NCI-H2227 (cell line): ENCODE results near the gene HOXA10.

Experiments
- DNase-seq: peaks from one replicate; lab custom pipeline; 2025; ENCODE audit not compliant: unreplicated experiment; lab: John Stamatoyannopoulos, UW

Gene HOXA10

GRCh38 chr7:27203964-27204594 lies 30.0 kb upstream of the HOXA10 start:
- DNase-seq = no peak

GRCh38 chr7:27203365-27203953 lies 29.3 kb upstream of the HOXA10 start:
- no peak for DNase-seq

- DNase-seq = no peak
Observed at GRCh38 chr7:27202862-27203134, 28.7 kb upstream of the HOXA10 start.

- DNase-seq = no peak
Observed at GRCh38 chr7:27202018-27202861, 28.1 kb upstream of the HOXA10 start.

- DNase-seq = no peak
Observed at GRCh38 chr7:27201580-27202017, 27.5 kb upstream of the HOXA10 start.

- no peak for DNase-seq
Observed at GRCh38 chr7:27200761-27201579, 26.9 kb upstream of the HOXA10 start.

GRCh38 chr7:27199849-27200760 lies 26.0 kb upstream of the HOXA10 start, which contains the start of gene HOXA13:
Gene HOXA13 (minus strand): TSS chr7:27200091. CDS start chr7:27200077, 14 bp downstream.
- peak; percentile 47 for DNase-seq

GRCh38 chr7:27198871-27199801 lies 25.0 kb upstream of the HOXA10 start:
- no peak for DNase-seq

GRCh38 chr7:27198138-27198841 lies 24.2 kb upstream of the HOXA10 start:
- no peak for DNase-seq

- DNase-seq = no peak
Observed at GRCh38 chr7:27197137-27198042, 23.3 kb upstream of the HOXA10 start.

GRCh38 chr7:27196287-27196767 lies 22.2 kb upstream of the HOXA10 start:
- DNase-seq = peak; percentile 69

GRCh38 chr7:27194686-27195379 lies 20.7 kb upstream of the HOXA10 start:
- no peak for DNase-seq

GRCh38 chr7:27194002-27194352 lies 19.9 kb upstream of the HOXA10 start:
- no peak for DNase-seq

GRCh38 chr7:27193335-27194001 lies 19.3 kb upstream of the HOXA10 start:
- DNase-seq = no peak

GRCh38 chr7:27192546-27193334 lies 18.6 kb upstream of the HOXA10 start:
- no peak for DNase-seq
